ENCODE data around the gene ZC2HC1B. TPM values are rescaled to one million over a fixed set of nuclear protein-coding genes. Genes with fewer than 3 reads are reported as not detected.

Gene ZC2HC1B
- total and polyA plus RNA-seq, 2 of the 8 experiments (the other 6 are each of a cell fraction or from before 2014, with no cell fraction given), result not detected

- POLR2A ChIA-PET (ENCODE audit: partially characterized antibody), result interaction anchor here (0.6 to 3.3 kb wide), 4 partner anchors 13 to 162 kb away, joined by 3 to 20 read pairs (median 3); partner anchors contain the start of gene LTV1
- TF ChIP-seq SRF (IDR thresholded peaks at IDR 0.05; ENCODE audit: low read depth, low read length) (no peak), CBX5 (IDR thresholded peaks at IDR 0.05; ENCODE audit: low read depth, low read length) (no peak), SP4 (IDR thresholded peaks at IDR 0.05; ENCODE audit: low read length) (no peak), CHD2 (IDR thresholded peaks at IDR 0.05; ENCODE audit: low read length) (no peak), HDAC2 (IDR thresholded peaks at IDR 0.05; ENCODE audit: borderline replicate concordance in 1 of 2, low read depth in 2 of 2, low read length in 2 of 2) (no peak), GTF2F1 (IDR thresholded peaks at IDR 0.05; ENCODE audit: borderline replicate concordance, low read depth, low read length) (no peak), POLR2AphosphoS5 (IDR thresholded peaks at IDR 0.05; ENCODE audit: low read depth, low read length) (no peak), ATF3 (IDR thresholded peaks at IDR 0.05; ENCODE audit: insufficient read depth, low read depth, low read length) (no peak), BCL11A (IDR thresholded peaks at IDR 0.05; ENCODE audit: low read depth in 2 of 2, low read length in 2 of 2) (no peak), MAX (IDR thresholded peaks at IDR 0.05) (no peak), PHF8 (conservative IDR thresholded peaks at IDR 0.05; ENCODE audit: low read depth, low read length) (no peak)
Observed at GRCh38 chr6:143859891-143860660, 4.2 kb upstream of the ZC2HC1B start.

More at GRCh38 chr6:143859891-143860660, 4.2 kb upstream of the ZC2HC1B start:
- H3K4me1 ChIP-seq (replicated peaks in 1 of 4; ENCODE audit: control insufficient read depth in 3 of 4, insufficient read depth in 4 of 4, low read length in 3 of 4), result no peaks in the 10 kb centered on the region
- H3K9me3 ChIP-seq (ENCODE audit: insufficient read depth in 2 of 2, low read depth in 1 of 2, low read length in 1 of 2), result no peaks in the 10 kb centered on the region; a peak in 1 of 4 replicates
- H2AFZ ChIP-seq (ENCODE audit: low read length), result no peak overlapping the region
- DNase-seq (ENCODE audit: low read depth in 1 of 2, low spot score in 2 of 2) (no peak), FAIRE-seq (no peak)
- no peak overlapping the region for H3K27ac ChIP-seq (ENCODE audit: low read depth, low read length)
- H2BK15ac ChIP-seq (ENCODE audit: low read length), result no peak overlapping the region
- H2BK12ac ChIP-seq (ENCODE audit: low read depth, low read length), result no peak overlapping the region
- 93% methylated on average over 3 of the region's 3 CpGs; no CpG with 5 or more reads in 1 of the 2 experiments for WGBS, 2 experiments (ENCODE audit: extremely low coverage in 1 of 2, insufficient coverage in 1 of 2, insufficient read length in 1 of 2, insufficient replicate concordance in 2 of 2, low coverage in 1 of 2, low lambda C conversion rate in 2 of 2, missing lambda C conversion rate in 1 of 2)
- no peaks in the 10 kb centered on the region for H3K79me1 ChIP-seq (ENCODE audit: low read depth, low read length)
- no peak overlapping the region for H3K4me2 ChIP-seq (ENCODE audit: insufficient read depth in 1 of 2, low read depth in 2 of 2, low read length in 2 of 2)
- no peaks in the 10 kb centered on the region for H4K20me1 ChIP-seq (replicated peaks in 1 of 2; ENCODE audit: control insufficient read depth in 1 of 2, insufficient read depth in 2 of 2, low read length in 2 of 2)
- no peak overlapping the region for H3K18ac ChIP-seq (ENCODE audit: extremely low read depth, low read length)
- H3K36me3 ChIP-seq (ENCODE audit: control insufficient read depth in 2 of 4, insufficient read depth in 4 of 4, low read length in 3 of 4), result peaks cover 11 to 94% (median 42%) of the 10 kb centered on the region in 4 experiments; a peak in 7 of 8 replicates
- no peak overlapping the region for H4K8ac ChIP-seq (ENCODE audit: extremely low read depth, insufficient read depth, low read length)
- CTCF ChIA-PET (ENCODE audit: partially characterized antibody), result interaction anchor here (0.7 to 1.2 kb wide), 4 partner anchors 36 to 284 kb away, joined by 3 to 4 read pairs (median 3); no protein-coding TSS in a partner anchor
- no peaks in the 10 kb centered on the region for H3K27me3 ChIP-seq (replicated peaks in 1 of 4; ENCODE audit: control insufficient read depth in 3 of 4, extremely low read depth in 1 of 4, insufficient read depth in 3 of 4, low read length in 3 of 4)
- no peak overlapping the region for H4K91ac ChIP-seq (replicated peaks; ENCODE audit: insufficient read length, low read length)
- no peak overlapping the region for H2BK5ac ChIP-seq (ENCODE audit: low read depth, low read length)
- no peak overlapping the region for H4K5ac ChIP-seq (ENCODE audit: insufficient read length, low read depth, low read length)
- H3K4me3 ChIP-seq (ENCODE audit: extremely low read depth in 1 of 4, insufficient read depth in 2 of 4, low read depth in 3 of 4, low read length in 4 of 4), result no peak overlapping the region
- no peak overlapping the region for H3K56ac ChIP-seq (replicated peaks; ENCODE audit: insufficient read length, low read depth, low read length)
- no peak overlapping the region for H3K14ac ChIP-seq (ENCODE audit: insufficient read length)
- no peak overlapping the region for H3K4ac ChIP-seq (replicated peaks; ENCODE audit: insufficient read length, low read depth, low read length)
- H3K79me2 ChIP-seq (ENCODE audit: control insufficient read depth in 1 of 2, insufficient read depth in 2 of 2, low read length in 2 of 2), result no peaks in the 10 kb centered on the region
- no peak overlapping the region for H2BK20ac ChIP-seq (ENCODE audit: low read length)
- no peaks in the 10 kb centered on the region for H3K23me2 ChIP-seq (ENCODE audit: low read depth, low read length)
- no peak overlapping the region for H2AK5ac ChIP-seq (ENCODE audit: low read depth, low read length)
- no peak overlapping the region for H3K9ac ChIP-seq (replicated peaks in 1 of 4; ENCODE audit: extremely low read depth in 1 of 4, low read depth in 3 of 4, low read length in 3 of 4)
- no peak overlapping the region for H2BK120ac ChIP-seq (replicated peaks; ENCODE audit: low read depth, low read length)
- H3K23ac ChIP-seq (ENCODE audit: insufficient read length), result no peak overlapping the region
